Measurements from ENCODE around the gene ZNF619. TPM values are rescaled to one million over a fixed set of nuclear protein-coding genes. Genes with fewer than 3 reads are reported as not detected.

Gene ZNF619
- total RNA-seq, 3 donors from 2014 or later, result 6.5 to 11.3 (median 9.5) TPM

DNA sequence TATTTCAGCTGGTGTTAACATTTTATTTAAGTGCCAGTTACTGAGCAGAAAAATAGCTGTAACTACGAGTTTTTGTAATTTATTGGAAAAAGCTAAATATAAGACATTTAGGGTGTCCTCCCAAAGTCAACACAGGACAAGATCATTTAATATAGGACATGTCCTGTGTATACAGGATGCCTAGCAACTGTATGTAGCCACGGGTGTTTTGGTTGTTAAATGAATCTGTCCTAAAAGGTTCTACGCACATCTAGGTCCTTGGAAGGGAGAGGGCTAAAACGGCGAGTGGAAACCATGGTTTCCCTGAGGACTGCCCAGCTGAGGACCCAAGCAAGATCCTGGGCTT lies 47.3 kb downstream of the ZNF619 start:
- H3K36me3 ChIP-seq (ENCODE audit: low read depth), result no peaks in the 10 kb centered on the region
- TF ChIP-seq, protein P1, sequence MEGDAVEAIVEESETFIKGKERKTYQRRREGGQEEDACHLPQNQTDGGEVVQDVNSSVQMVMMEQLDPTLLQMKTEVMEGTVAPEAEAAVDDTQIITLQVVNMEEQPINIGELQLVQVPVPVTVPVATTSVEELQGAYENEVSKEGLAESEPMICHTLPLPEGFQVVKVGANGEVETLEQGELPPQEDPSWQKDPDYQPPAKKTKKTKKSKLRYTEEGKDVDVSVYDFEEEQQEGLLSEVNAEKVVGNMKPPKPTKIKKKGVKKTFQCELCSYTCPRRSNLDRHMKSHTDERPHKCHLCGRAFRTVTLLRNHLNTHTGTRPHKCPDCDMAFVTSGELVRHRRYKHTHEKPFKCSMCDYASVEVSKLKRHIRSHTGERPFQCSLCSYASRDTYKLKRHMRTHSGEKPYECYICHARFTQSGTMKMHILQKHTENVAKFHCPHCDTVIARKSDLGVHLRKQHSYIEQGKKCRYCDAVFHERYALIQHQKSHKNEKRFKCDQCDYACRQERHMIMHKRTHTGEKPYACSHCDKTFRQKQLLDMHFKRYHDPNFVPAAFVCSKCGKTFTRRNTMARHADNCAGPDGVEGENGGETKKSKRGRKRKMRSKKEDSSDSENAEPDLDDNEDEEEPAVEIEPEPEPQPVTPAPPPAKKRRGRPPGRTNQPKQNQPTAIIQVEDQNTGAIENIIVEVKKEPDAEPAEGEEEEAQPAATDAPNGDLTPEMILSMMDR (IDR thresholded peaks at IDR 0.05), result no peak
- peaks cover 4% of the 10 kb centered on the region for H3K4me1 ChIP-seq (ENCODE audit: low read depth)
- H3K9me3 ChIP-seq, result no peaks in the 10 kb centered on the region
- intact Hi-C loops (cut with DNase I, micrococcal nuclease), result no loop called here
- DNase-seq, result no peak
- peak; percentile 42 for ATAC-seq
- peak overlapping the region; percentile 75 for H3K4me3 ChIP-seq

DNA sequence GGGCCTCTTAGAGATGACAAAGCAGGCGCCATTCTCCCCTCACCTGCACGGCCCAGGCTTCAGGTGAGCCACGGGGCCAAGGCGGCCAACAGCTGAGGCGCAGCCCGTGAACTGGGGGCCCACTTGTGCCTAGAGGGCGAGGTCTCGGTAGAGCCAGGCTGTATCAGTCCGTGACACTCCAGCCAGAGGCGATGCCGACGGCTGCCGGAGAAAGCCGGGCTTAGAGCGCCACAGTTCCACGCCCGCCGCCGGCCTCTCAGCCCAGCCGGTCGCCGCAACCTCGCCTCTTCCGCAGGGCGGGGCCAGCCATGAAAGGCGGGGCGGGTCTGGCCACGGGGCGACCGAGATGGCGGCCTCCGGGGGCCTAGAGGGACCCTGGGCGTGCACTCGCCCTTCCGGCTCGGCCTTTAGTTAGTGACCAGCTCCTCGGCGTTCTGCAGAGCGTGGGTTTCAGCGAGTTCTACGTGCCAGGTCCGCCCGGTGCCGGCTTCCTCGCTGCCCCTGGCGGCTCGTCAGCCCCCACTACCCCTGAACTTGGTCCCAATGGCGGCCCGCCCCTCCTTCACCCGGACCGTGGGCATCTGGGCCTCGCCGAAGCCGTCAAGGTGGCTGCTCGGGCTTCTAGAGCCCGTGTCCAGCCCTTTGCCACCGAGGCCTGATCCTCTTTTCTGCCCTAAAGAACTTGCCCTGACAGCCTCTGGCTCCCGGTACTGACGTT lies 47.8 kb downstream of the ZNF619 start, which contains the start of gene ZNF621:
Gene ZNF621 (plus strand): TSS at position 393 of the 718 bp plus-strand sequence. CDS start 881 bp downstream, outside the sequence.
- Histone ChIP-seq H3K4me3 (peak within 1 kb of the TSS; percentile 75), H3K36me3 (ENCODE audit: low read depth) (no peaks in the 10 kb centered on the region), H3K4me1 (ENCODE audit: low read depth) (peaks cover 4% of the 10 kb centered on the region), H3K9me3 (no peaks in the 10 kb centered on the region)
- ATAC-seq, result peak; percentile 100
- intact Hi-C loops (cut with DNase I, micrococcal nuclease), result no loop called here
- peak; percentile 94 to 96 (median 94) for DNase-seq
- TF ChIP-seq, protein P1 (IDR thresholded peaks at IDR 0.05), result no peak

DNA sequence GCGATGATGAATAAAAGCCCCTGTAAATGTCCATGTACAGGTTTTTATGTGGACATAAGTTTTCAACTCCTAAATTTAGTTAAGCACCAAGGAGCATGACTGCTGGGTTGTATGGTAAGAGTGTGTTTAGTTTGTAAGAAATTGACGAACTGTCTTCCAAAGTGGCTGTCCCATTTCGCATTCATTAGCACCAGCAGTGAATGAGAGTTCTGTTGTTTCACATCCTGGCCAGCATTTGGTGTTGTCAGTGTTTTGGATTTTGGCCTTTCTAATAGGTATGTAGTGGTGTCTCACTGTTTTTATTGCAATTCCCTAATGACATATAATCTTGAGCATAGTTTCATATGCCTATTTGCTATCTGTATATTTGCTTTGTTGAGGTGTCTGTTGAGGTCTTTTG lies 51.5 kb downstream of the ZNF619 start:
- Histone ChIP-seq H3K4me3 (no peak overlapping the region), H3K9me3 (peaks cover 11% of the 10 kb centered on the region), H3K36me3 (ENCODE audit: low read depth) (peaks cover 11% of the 10 kb centered on the region), H3K4me1 (ENCODE audit: low read depth) (peaks cover 4% of the 10 kb centered on the region)
- DNase-seq (no peak), ATAC-seq (no peak)
- intact Hi-C loops (cut with DNase I, micrococcal nuclease), result no loop called here
- TF ChIP-seq, protein P1 (IDR thresholded peaks at IDR 0.05), result no peak

DNA sequence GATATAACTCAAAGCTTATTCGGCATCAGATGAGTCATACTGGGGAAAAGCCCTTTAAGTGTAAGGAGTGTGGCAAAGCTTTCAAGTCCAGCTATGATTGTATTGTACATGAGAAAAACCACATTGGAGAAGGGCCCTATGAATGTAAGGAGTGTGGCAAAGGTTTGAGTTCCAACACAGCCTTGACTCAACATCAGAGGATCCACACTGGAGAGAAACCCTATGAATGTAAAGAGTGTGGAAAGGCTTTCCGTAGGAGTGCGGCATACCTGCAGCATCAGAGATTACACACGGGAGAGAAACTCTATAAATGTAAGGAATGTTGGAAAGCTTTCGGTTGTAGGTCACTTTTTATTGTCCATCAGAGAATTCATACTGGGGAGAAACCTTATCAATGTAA lies 55.3 kb downstream of the ZNF619 start:
- DNase-seq (no peak), ATAC-seq (no peak)
- Histone ChIP-seq H3K36me3 (ENCODE audit: low read depth) (peaks cover 11% of the 10 kb centered on the region), H3K9me3 (peaks cover 11% of the 10 kb centered on the region), H3K4me1 (ENCODE audit: low read depth) (no peaks in the 10 kb centered on the region), H3K4me3 (no peak overlapping the region)
- TF ChIP-seq, protein P1 (IDR thresholded peaks at IDR 0.05), result no peak
- intact Hi-C loops (cut with DNase I, micrococcal nuclease), result no loop called here

DNA sequence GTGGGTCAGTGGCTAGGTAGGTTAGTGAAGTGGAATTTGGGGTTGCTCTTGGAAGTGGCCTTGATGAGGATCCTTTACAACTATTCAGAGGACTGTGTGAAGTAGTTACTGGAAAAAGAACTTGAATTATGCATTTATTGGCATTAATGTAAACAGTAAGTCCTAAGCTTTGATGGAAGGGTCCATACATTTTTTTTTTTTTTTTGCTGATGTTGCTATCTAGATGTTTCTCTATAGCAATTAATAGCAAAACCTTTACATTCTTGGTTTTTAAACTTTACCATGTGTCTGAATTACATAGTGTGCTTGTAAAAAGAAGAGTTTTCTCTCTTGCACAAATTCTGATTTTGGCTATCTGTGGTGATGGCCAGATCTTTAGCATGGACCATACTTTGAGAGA lies 57.4 kb downstream of the ZNF619 start:
- no peak for DNase-seq
- H3K4me3 ChIP-seq, result no peak overlapping the region
- H3K36me3 ChIP-seq (ENCODE audit: low read depth), result peaks cover 11% of the 10 kb centered on the region
- intact Hi-C loops (cut with DNase I, micrococcal nuclease), result no loop called here
- no peak for ATAC-seq
- H3K9me3 ChIP-seq, result peaks cover 23% of the 10 kb centered on the region
- TF ChIP-seq, protein P1 (IDR thresholded peaks at IDR 0.05), result no peak
- no peaks in the 10 kb centered on the region for H3K4me1 ChIP-seq (ENCODE audit: low read depth)

Other genes with a start within 250 kb of the ZNF619 start
- gene EIF1B, start 167.4 kb upstream of the ZNF619 start, total RNA-seq, result 10 to 100 TPM; 37.3 to 62.7 (median 41.3) TPM
- 1 to 10 TPM; 1.7 to 5.5 (median 3.3) TPM for gene ENTPD3, start 89.9 kb upstream of the ZNF619 start, total RNA-seq
- 1,000 to 10,000 TPM; 1,286 to 1,516 (median 1,490) TPM for gene RPL14, start 19.8 kb upstream of the ZNF619 start, total RNA-seq
- 1 to 10 TPM; 4.0 to 7.0 (median 6.4) TPM for gene ZNF620, start 28.9 kb downstream of the ZNF619 start, total RNA-seq
- 10 to 100 TPM; 16.6 to 21.9 (median 18.6) TPM for gene ZNF621, start 47.8 kb downstream of the ZNF619 start, total RNA-seq

Data from mucosa of descending colon (tissue), 3 donors.